ENCODE measurements around the gene GPR37L1.

The GPR37L1 gene

GRCh38 chr1:202117898-202118371 is 4.8 kb upstream of the GPR37L1 start:
- Histone ChIP-seq H3K4me3 (ENCODE audit: insufficient read depth in 1 of 2, low read depth in 1 of 2, low read length in 2 of 2) (no peak overlapping the region), H3K36me3 (ENCODE audit: control insufficient read depth in 1 of 2, insufficient read depth in 2 of 2, low read depth in 1 of 2, low read length in 2 of 2) (no peaks in the 10 kb centered on the region), H3K27ac (ENCODE audit: low read length, poor library complexity, severe bottlenecking) (no peak overlapping the region), H3K27me3 (ENCODE audit: control insufficient read depth in 1 of 2, insufficient read depth in 1 of 2, low read length in 2 of 2) (peaks cover 0 to 20% of the 10 kb centered on the region in 2 experiments), H3K4ac (ENCODE audit: low read depth in 1 of 2, low read length in 2 of 2) (no peak overlapping the region), H2BK15ac (ENCODE audit: low read depth, poor library complexity, severe bottlenecking) (no peak overlapping the region), H3K23ac (ENCODE audit: low read length in 2 of 2) (no peak overlapping the region), H2BK5ac (ENCODE audit: low read depth, low read length, poor library complexity, severe bottlenecking) (no peak overlapping the region), H3K4me1 (ENCODE audit: control insufficient read depth, insufficient read depth, low read depth, low read length) (peaks cover 16% of the 10 kb centered on the region), H3K9me3 (ENCODE audit: control insufficient read depth, low read length) (no peaks in the 10 kb centered on the region), H3K14ac (ENCODE audit: low read length in 2 of 2) (no peak overlapping the region), H2AFZ (ENCODE audit: low read depth, low read length) (no peak overlapping the region), H2AK5ac (ENCODE audit: low read length, severe bottlenecking) (peak overlapping the region; percentile 75), H4K8ac (ENCODE audit: low read length) (no peak overlapping the region), H2BK120ac (ENCODE audit: low read depth, low read length) (no peak overlapping the region), H4K91ac (ENCODE audit: low read length) (no peak overlapping the region), H3K18ac (ENCODE audit: low read depth in 1 of 2, low read length in 2 of 2) (no peak overlapping the region), H2BK12ac (ENCODE audit: low read length in 2 of 2) (no peak overlapping the region), H3K9ac (ENCODE audit: low read length) (no peak overlapping the region), H3K4me2 (ENCODE audit: low read length, poor library complexity, severe bottlenecking) (no peak overlapping the region), H3K79me1 (replicated peaks; ENCODE audit: low read length, poor library complexity, severe bottlenecking) (no peaks in the 10 kb centered on the region)
- DNase-seq: no peak
- WGBS: 84% methylated on average over 10 of the region's 10 CpGs

- Histone ChIP-seq H2BK15ac (ENCODE audit: low read depth, poor library complexity, severe bottlenecking) (no peak overlapping the region), H3K4ac (ENCODE audit: low read depth in 1 of 2, low read length in 2 of 2) (no peak overlapping the region)
- 76% methylated on average over 7 of the region's 7 CpGs for WGBS
These were observed 1.7 kb upstream of the GPR37L1 start for GRCh38 chr1:202121006-202121405.

GRCh38 chr1:202123336-202123813 is 658 bp downstream of the GPR37L1 start:
- Histone ChIP-seq H2BK12ac (ENCODE audit: low read length in 2 of 2) (no peak overlapping the region), H3K9ac (ENCODE audit: low read length) (no peak overlapping the region)

More at GRCh38 chr1:202121006-202121405, 1.7 kb upstream of the GPR37L1 start:
- no peak overlapping the region for H3K23ac ChIP-seq (ENCODE audit: low read length in 2 of 2)
- H4K8ac ChIP-seq (ENCODE audit: low read length): no peak overlapping the region
- H3K18ac ChIP-seq (ENCODE audit: low read depth in 1 of 2, low read length in 2 of 2): no peak overlapping the region
- no peak overlapping the region for H3K4me2 ChIP-seq (ENCODE audit: low read length, poor library complexity, severe bottlenecking)
- no peaks in the 10 kb centered on the region for H3K79me1 ChIP-seq (replicated peaks; ENCODE audit: low read length, poor library complexity, severe bottlenecking)
- H3K4me1 ChIP-seq (ENCODE audit: control insufficient read depth, insufficient read depth, low read depth, low read length): peaks cover 11% of the 10 kb centered on the region
- peak overlapping the region; percentile 21 for H2AK5ac ChIP-seq (ENCODE audit: low read length, severe bottlenecking)
- H3K27ac ChIP-seq (ENCODE audit: low read length, poor library complexity, severe bottlenecking): no peak overlapping the region
- no peak overlapping the region for H3K4me3 ChIP-seq (ENCODE audit: insufficient read depth in 1 of 2, low read depth in 1 of 2, low read length in 2 of 2)
- no peak overlapping the region for H4K91ac ChIP-seq (ENCODE audit: low read length)
- H3K36me3 ChIP-seq (ENCODE audit: control insufficient read depth in 1 of 2, insufficient read depth in 2 of 2, low read depth in 1 of 2, low read length in 2 of 2): no peaks in the 10 kb centered on the region
- DNase-seq: no peak
- H3K9me3 ChIP-seq (ENCODE audit: control insufficient read depth, low read length): no peaks in the 10 kb centered on the region
- no peak overlapping the region for H2BK120ac ChIP-seq (ENCODE audit: low read depth, low read length)
- H3K14ac ChIP-seq (ENCODE audit: low read length in 2 of 2): no peak overlapping the region
- no peak overlapping the region for H2BK5ac ChIP-seq (ENCODE audit: low read depth, low read length, poor library complexity, severe bottlenecking)
- peaks cover 9 to 36% of the 10 kb centered on the region in 2 experiments for H3K27me3 ChIP-seq (ENCODE audit: control insufficient read depth in 1 of 2, insufficient read depth in 1 of 2, low read length in 2 of 2)
- no peak overlapping the region for H3K9ac ChIP-seq (ENCODE audit: low read length)
- H2AFZ ChIP-seq (ENCODE audit: low read depth, low read length): no peak overlapping the region
- H2BK12ac ChIP-seq (ENCODE audit: low read length in 2 of 2): no peak overlapping the region

DNA sequence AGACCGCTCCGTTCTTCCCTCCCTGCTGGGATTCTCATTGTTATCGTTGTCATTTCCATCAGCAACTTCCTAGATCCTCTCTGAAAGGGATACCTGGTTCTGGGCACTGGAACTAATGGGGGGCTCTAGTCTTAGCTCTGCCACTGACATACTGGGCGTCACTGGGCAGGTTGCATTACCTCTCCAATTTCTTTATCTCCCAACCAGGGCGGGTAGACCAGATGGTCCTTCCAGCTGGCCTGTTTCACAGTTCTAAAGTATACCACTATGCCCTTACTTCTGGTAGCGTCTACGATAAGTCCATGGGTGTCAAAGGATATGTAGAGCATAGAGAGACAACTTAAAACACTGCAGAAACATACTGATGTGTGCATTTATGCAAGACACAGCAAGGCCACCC is 1.4 kb downstream of the GPR37L1 start:
- Histone ChIP-seq H3K4me1 (ENCODE audit: control insufficient read depth, insufficient read depth, low read depth, low read length) (peaks cover 11% of the 10 kb centered on the region), H4K91ac (ENCODE audit: low read length) (no peak overlapping the region), H2AFZ (ENCODE audit: low read depth, low read length) (no peak overlapping the region), H3K18ac (ENCODE audit: low read depth in 1 of 2, low read length in 2 of 2) (no peak overlapping the region), H3K9me3 (ENCODE audit: control insufficient read depth, low read length) (no peaks in the 10 kb centered on the region), H3K36me3 (ENCODE audit: control insufficient read depth in 1 of 2, insufficient read depth in 2 of 2, low read depth in 1 of 2, low read length in 2 of 2) (no peaks in the 10 kb centered on the region), H3K4me3 (ENCODE audit: insufficient read depth in 1 of 2, low read depth in 1 of 2, low read length in 2 of 2) (no peak overlapping the region), H2BK15ac (ENCODE audit: low read depth, poor library complexity, severe bottlenecking) (no peak overlapping the region), H3K4me2 (ENCODE audit: low read length, poor library complexity, severe bottlenecking) (no peak overlapping the region), H3K27me3 (ENCODE audit: control insufficient read depth in 1 of 2, insufficient read depth in 1 of 2, low read length in 2 of 2) (peaks cover 9 to 47% of the 10 kb centered on the region in 2 experiments), H2BK120ac (ENCODE audit: low read depth, low read length) (no peak overlapping the region), H4K8ac (ENCODE audit: low read length) (no peak overlapping the region), H2AK5ac (ENCODE audit: low read length, severe bottlenecking) (no peak overlapping the region), H3K14ac (ENCODE audit: low read length in 2 of 2) (no peak overlapping the region), H3K4ac (ENCODE audit: low read depth in 1 of 2, low read length in 2 of 2) (no peak overlapping the region), H3K9ac (ENCODE audit: low read length) (no peak overlapping the region), H3K27ac (ENCODE audit: low read length, poor library complexity, severe bottlenecking) (no peak overlapping the region), H2BK12ac (ENCODE audit: low read length in 2 of 2) (no peak overlapping the region), H2BK5ac (ENCODE audit: low read depth, low read length, poor library complexity, severe bottlenecking) (no peak overlapping the region), H3K23ac (ENCODE audit: low read length in 2 of 2) (no peak overlapping the region), H3K79me1 (replicated peaks; ENCODE audit: low read length, poor library complexity, severe bottlenecking) (no peaks in the 10 kb centered on the region)
- no peak for DNase-seq
- 76% methylated on average over 4 of the region's 7 CpGs for WGBS

More at GRCh38 chr1:202123336-202123813, 658 bp downstream of the GPR37L1 start:
- Histone ChIP-seq H2AFZ (ENCODE audit: low read depth, low read length) (no peak overlapping the region), H3K9me3 (ENCODE audit: control insufficient read depth, low read length) (no peaks in the 10 kb centered on the region), H3K36me3 (ENCODE audit: control insufficient read depth in 1 of 2, insufficient read depth in 2 of 2, low read depth in 1 of 2, low read length in 2 of 2) (no peaks in the 10 kb centered on the region), H4K91ac (ENCODE audit: low read length) (no peak overlapping the region), H3K23ac (ENCODE audit: low read length in 2 of 2) (no peak overlapping the region), H2BK120ac (ENCODE audit: low read depth, low read length) (no peak overlapping the region), H3K18ac (ENCODE audit: low read depth in 1 of 2, low read length in 2 of 2) (no peak overlapping the region), H3K27me3 (ENCODE audit: control insufficient read depth in 1 of 2, insufficient read depth in 1 of 2, low read length in 2 of 2) (peaks cover 9 to 47% of the 10 kb centered on the region in 2 experiments), H3K14ac (ENCODE audit: low read length in 2 of 2) (no peak overlapping the region), H3K27ac (ENCODE audit: low read length, poor library complexity, severe bottlenecking) (no peak overlapping the region), H3K4me1 (ENCODE audit: control insufficient read depth, insufficient read depth, low read depth, low read length) (peaks cover 11% of the 10 kb centered on the region), H2BK15ac (ENCODE audit: low read depth, poor library complexity, severe bottlenecking) (no peak overlapping the region), H2AK5ac (ENCODE audit: low read length, severe bottlenecking) (no peak overlapping the region), H3K4me3 (ENCODE audit: insufficient read depth in 1 of 2, low read depth in 1 of 2, low read length in 2 of 2) (no peak overlapping the region), H3K4ac (ENCODE audit: low read depth in 1 of 2, low read length in 2 of 2) (no peak overlapping the region), H4K8ac (ENCODE audit: low read length) (no peak overlapping the region), H3K79me1 (replicated peaks; ENCODE audit: low read length, poor library complexity, severe bottlenecking) (no peaks in the 10 kb centered on the region), H3K4me2 (ENCODE audit: low read length, poor library complexity, severe bottlenecking) (no peak overlapping the region), H2BK5ac (ENCODE audit: low read depth, low read length, poor library complexity, severe bottlenecking) (no peak overlapping the region)
- DNase-seq: no peak
- 94% methylated on average over 10 of the region's 10 CpGs for WGBS
